Measurements from ENCODE around the gene JARID2.

DNA sequence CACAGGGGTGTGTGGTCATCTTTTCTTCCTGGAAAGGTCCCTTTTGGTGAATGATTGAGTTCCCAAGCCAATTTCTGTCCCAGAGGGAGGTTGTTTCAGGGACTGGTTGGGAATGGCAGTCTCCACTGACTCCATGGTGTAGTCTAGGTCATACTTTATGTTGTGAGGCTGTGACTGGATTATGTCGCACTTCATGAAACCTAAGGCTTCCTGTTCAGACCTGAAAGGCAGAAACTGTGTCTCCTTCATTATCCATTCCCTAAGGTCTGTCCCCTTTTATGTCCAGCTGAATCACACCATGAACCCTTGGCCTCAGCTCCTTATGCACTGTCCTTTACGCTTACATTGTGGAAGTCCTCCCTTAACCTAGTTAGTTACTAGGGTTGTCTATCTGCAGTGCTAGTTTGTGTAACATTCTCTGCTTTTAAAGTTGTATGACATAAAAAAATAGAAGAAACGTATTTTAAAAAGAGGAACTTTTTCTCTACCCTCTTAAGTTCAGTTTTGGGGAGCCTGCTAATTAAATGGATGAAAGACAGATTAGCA is 191.3 kb downstream of the JARID2 start:
- TF ChIP-seq RUNX3 (IDR thresholded peaks at IDR 0.05; ENCODE audit: low read length) (no peak; the same call in 1 of the 2 replicates), EP300 (IDR thresholded peaks at IDR 0.05; ENCODE audit: borderline replicate concordance in 1 of 2, control insufficient read depth in 1 of 2, low read depth in 2 of 2, low read length in 2 of 2) (no peak), SREBF2 (IDR thresholded peaks at IDR 0.05; ENCODE audit: low read length) (no peak), SPI1 (IDR thresholded peaks at IDR 0.05; ENCODE audit: borderline replicate concordance, insufficient read depth, low read depth, low read length) (no peak), ZNF274 (IDR thresholded peaks at IDR 0.05; ENCODE audit: insufficient read depth, insufficient read length) (no peak), SMC3 (IDR thresholded peaks at IDR 0.05; ENCODE audit: borderline replicate concordance, low read length) (no peak), ZSCAN29 (IDR thresholded peaks at IDR 0.05) (no peak), NR2C2 (IDR thresholded peaks at IDR 0.05; ENCODE audit: borderline replicate concordance, control insufficient read depth, insufficient read length, low read depth) (no peak), KDM1A (IDR thresholded peaks at IDR 0.05; ENCODE audit: borderline replicate concordance) (no peak), CEBPB (IDR thresholded peaks at IDR 0.05; ENCODE audit: borderline replicate concordance in 1 of 2, low read depth in 2 of 2, low read length in 2 of 2) (no peak), RFX5 (IDR thresholded peaks at IDR 0.05; ENCODE audit: low read depth, low read length) (no peak)
- TF ChIP-seq, protein P1, sequence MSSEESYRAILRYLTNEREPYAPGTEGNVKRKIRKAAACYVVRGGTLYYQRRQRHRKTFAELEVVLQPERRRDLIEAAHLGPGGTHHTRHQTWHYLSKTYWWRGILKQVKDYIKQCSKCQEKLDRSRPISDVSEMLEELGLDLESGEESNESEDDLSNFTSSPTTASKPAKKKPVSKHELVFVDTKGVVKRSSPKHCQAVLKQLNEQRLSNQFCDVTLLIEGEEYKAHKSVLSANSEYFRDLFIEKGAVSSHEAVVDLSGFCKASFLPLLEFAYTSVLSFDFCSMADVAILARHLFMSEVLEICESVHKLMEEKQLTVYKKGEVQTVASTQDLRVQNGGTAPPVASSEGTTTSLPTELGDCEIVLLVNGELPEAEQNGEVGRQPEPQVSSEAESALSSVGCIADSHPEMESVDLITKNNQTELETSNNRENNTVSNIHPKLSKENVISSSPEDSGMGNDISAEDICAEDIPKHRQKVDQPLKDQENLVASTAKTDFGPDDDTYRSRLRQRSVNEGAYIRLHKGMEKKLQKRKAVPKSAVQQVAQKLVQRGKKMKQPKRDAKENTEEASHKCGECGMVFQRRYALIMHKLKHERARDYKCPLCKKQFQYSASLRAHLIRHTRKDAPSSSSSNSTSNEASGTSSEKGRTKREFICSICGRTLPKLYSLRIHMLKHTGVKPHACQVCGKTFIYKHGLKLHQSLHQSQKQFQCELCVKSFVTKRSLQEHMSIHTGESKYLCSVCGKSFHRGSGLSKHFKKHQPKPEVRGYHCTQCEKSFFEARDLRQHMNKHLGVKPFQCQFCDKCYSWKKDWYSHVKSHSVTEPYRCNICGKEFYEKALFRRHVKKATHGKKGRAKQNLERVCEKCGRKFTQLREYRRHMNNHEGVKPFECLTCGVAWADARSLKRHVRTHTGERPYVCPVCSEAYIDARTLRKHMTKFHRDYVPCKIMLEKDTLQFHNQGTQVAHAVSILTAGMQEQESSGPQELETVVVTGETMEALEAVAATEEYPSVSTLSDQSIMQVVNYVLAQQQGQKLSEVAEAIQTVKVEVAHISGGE (CRISPR knock-in tag; IDR thresholded peaks at IDR 0.05): no peak
- TF ChIP-seq, protein P2, sequence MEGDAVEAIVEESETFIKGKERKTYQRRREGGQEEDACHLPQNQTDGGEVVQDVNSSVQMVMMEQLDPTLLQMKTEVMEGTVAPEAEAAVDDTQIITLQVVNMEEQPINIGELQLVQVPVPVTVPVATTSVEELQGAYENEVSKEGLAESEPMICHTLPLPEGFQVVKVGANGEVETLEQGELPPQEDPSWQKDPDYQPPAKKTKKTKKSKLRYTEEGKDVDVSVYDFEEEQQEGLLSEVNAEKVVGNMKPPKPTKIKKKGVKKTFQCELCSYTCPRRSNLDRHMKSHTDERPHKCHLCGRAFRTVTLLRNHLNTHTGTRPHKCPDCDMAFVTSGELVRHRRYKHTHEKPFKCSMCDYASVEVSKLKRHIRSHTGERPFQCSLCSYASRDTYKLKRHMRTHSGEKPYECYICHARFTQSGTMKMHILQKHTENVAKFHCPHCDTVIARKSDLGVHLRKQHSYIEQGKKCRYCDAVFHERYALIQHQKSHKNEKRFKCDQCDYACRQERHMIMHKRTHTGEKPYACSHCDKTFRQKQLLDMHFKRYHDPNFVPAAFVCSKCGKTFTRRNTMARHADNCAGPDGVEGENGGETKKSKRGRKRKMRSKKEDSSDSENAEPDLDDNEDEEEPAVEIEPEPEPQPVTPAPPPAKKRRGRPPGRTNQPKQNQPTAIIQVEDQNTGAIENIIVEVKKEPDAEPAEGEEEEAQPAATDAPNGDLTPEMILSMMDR (IDR thresholded peaks at IDR 0.05 in 2 of 3, conservative IDR thresholded peaks at IDR 0.05 in 1 of 3; ENCODE audit: control insufficient read depth in 2 of 3, extremely low read depth in 1 of 3, insufficient read depth in 1 of 3, low read depth in 3 of 3, low read length in 3 of 3): no peak
